Spleen (tissue), 7 donors: ENCODE data around the gene ERC1.

Source experiments
- POLR2A ChIP-seq, 3 donors: fragments of 450-650 bp; IDR thresholded peaks; one replicate each; pipeline ENCODE4 v1.5.1; 2017; ENCODE audit warnings: antibody characterized with exemption in 3 of 3, mild to moderate bottlenecking in 1 of 3
- TF ChIP-seq, protein P1 (sequence below), 11 experiments: fragments of 200-600 bp in 7 of 11; fragments of 450-650 bp in 4 of 11; sonication (generic) in 4 of 11; IDR thresholded peaks in 8 of 11; conservative IDR thresholded peaks in 3 of 11; 1 replicate in 7 of 11; 2 replicates in 4 of 11; pipeline versions ENCODE4 v1.4.0 to v1.8.0; 2016 to 2021; ENCODE audit warnings: antibody characterized with exemption in 11 of 11, inconsistent platforms in 4 of 11, mild to moderate bottlenecking in 1 of 11
- donor health status: DM: no; HTN: no; CAD: no; lungs with moderate emphysema.
- donor health status: DM: no; HTN: no; CAD: no.
- donor health status: DM: no; HTN: no; CAD: no.

DNA sequence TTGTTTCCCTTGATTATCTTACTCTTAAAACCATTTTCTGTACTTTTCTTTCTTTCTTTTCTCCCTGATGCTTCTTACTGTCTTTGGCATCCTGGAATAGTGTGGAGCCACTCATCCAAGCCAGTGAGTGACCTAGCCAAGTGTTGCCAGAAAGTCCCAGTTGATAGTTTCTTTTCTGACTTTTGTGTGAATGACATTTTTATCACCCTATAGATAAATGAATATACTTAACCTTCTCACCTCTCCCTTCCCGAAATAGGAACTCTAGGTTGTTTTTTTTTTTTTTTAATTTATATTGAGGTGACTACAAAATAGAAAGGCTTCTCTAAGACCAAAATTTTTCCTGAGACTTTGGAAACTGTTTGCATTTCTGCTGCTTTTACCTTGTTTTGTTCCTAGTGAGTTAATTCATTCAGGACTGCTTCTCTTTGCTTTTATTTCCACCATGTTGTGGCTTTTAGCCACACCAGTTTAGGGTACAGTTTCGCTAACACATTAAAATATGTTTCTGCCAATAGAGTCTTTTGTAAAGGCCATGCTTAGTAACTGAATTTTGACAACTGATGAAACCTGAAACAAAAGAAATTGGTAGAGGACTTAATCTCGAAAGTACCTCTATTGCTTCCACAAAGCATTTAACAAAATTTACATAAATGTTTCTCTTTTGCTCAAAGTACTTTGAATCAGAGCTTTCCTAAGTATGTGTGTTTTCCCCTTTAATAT is 194.6 kb downstream of the ERC1 start:
- TF ChIP-seq, protein P1, sequence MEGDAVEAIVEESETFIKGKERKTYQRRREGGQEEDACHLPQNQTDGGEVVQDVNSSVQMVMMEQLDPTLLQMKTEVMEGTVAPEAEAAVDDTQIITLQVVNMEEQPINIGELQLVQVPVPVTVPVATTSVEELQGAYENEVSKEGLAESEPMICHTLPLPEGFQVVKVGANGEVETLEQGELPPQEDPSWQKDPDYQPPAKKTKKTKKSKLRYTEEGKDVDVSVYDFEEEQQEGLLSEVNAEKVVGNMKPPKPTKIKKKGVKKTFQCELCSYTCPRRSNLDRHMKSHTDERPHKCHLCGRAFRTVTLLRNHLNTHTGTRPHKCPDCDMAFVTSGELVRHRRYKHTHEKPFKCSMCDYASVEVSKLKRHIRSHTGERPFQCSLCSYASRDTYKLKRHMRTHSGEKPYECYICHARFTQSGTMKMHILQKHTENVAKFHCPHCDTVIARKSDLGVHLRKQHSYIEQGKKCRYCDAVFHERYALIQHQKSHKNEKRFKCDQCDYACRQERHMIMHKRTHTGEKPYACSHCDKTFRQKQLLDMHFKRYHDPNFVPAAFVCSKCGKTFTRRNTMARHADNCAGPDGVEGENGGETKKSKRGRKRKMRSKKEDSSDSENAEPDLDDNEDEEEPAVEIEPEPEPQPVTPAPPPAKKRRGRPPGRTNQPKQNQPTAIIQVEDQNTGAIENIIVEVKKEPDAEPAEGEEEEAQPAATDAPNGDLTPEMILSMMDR (IDR thresholded peaks at IDR 0.05 in 8 of 11, conservative IDR thresholded peaks at IDR 0.05 in 3 of 11), result no peak
- no peak for TF ChIP-seq POLR2A (IDR thresholded peaks at IDR 0.05)
